Suprapubic skin (tissue), 4 donors: ENCODE measurements around the gene LPIN1. TPM values are rescaled to one million over a fixed set of nuclear protein-coding genes. Genes with fewer than 3 reads are reported as not detected.
A peak's percentile ranks its signal among the peaks of the same experiment; 100 is the strongest.

Source experiments
- DNase-seq, 2 donors: peaks; one replicate each; pipeline ENCODE4 v3.0.0-alpha.2; 2019; ENCODE audit warnings: low spot score in 2 of 2
- H3K27ac ChIP-seq: fragments of 200-600 bp; sonication (generic); one replicate; pipeline ENCODE4 v1.5.1; 2019
- H3K27me3 ChIP-seq: fragments of 200-600 bp; sonication (generic); one replicate; pipeline ENCODE4 v1.5.1; 2019
- H3K36me3 ChIP-seq: fragments of 200-600 bp; sonication (generic); one replicate; pipeline ENCODE4 v1.5.1; 2019
- H3K4me1 ChIP-seq: fragments of 200-600 bp; sonication (generic); one replicate; pipeline ENCODE4 v1.5.1; 2019
- H3K4me3 ChIP-seq: fragments of 200-600 bp; sonication (generic); one replicate; pipeline ENCODE4 v1.5.1; 2019; ENCODE audit warnings: mild to moderate bottlenecking
- H3K9me3 ChIP-seq: fragments of 200-600 bp; sonication (generic); one replicate; pipeline ENCODE4 v1.5.1; 2019
- EP300 ChIP-seq: sonication (generic); formaldehyde crosslinking; IDR thresholded peaks from one replicate; pipeline ENCODE4 v1.6.1; 2017; ENCODE audit warnings: antibody characterized with exemption
- POLR2A ChIP-seq, 2 donors: fragments of 450-650 bp; IDR thresholded peaks; one replicate each; pipeline ENCODE4 v1.6.1; 2017; ENCODE audit warnings: antibody characterized with exemption in 2 of 2, mild to moderate bottlenecking in 2 of 2, moderate library complexity in 2 of 2
- POLR2AphosphoS5 ChIP-seq, 3 donors: sonication (generic); formaldehyde crosslinking; IDR thresholded peaks; one replicate each; pipeline ENCODE4 v1.6.1; 2017; ENCODE audit warnings: antibody characterized with exemption in 3 of 3
- WGBS: methylation state at CpG from one replicate; pipeline ENCODE4 v1.1.5; 2018; 5-methylcytosine and 5-hydroxymethylcytosine counted together
- total RNA-seq, 4 donors: library from RNA; depleted of rRNA; stranded (reverse); fragments of >200 nt; gene quantifications; one replicate each; pipeline ENCODE4 v1.1.0, GENCODE V29; 2016
- TF ChIP-seq, protein P1 (sequence below), 2 donors: fragments of 200-600 bp in 1 of 2; fragments of 450-650 bp in 1 of 2; sonication (generic) in 1 of 2; IDR thresholded peaks; one replicate each; pipeline ENCODE4 v1.5.1; 2016 to 2019; ENCODE audit warnings: antibody characterized with exemption in 2 of 2, mild to moderate bottlenecking in 1 of 2, moderate library complexity in 1 of 2

LPIN1 gene
- total RNA-seq, 4 donors from 2014 or later = 25.9 to 71.9 (median 52.5) TPM

DNA sequence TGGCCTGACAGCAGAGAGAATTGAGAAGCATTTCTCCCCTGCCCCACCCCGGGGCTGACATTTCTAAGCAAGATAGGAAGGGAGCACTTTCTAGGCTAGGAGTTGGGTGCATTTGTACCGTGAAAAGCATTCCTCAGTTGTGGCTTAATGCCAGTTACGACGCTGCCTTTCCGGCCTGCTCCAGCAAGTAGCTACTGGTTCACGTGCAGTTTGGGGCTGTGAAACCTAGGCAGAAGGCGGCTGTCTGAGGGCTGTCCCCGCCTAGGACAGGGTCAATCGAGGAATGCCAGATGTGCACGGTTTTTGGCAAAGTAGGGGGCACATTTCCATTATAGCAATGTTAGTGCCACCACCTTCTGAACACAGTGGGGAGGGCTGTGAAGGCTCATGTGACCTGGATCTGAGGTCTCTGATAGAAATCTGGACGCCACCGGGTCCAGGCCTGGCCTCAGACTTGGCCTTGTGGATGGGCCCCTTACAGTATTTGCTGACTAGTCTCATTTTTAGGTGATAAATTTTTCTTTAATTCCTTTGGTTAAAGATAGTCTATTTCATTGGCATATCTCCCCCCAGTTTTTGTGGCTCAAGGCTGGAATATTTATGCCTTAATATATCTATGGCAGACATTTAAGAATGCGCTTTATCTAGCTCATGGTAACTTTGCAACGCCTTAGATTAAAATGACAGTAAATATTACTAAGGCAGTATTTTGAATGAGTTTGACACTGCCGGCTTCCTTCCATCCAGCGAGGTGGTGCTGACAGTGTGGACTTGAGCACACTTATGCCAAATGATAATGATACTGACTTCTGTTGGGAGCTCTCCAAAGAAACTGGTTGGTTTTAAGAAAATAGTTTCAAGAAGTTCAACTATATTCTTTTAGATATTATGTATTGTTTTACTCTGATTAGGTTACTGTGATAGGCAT, 78.7 kb downstream of the LPIN1 start:
- Histone ChIP-seq H3K4me3 (no peak overlapping the region), H3K4me1 (peaks cover 20% of the 10 kb centered on the region), H3K36me3 (peaks cover 34% of the 10 kb centered on the region), H3K9me3 (no peaks in the 10 kb centered on the region), H3K27ac (no peak overlapping the region), H3K27me3 (no peaks in the 10 kb centered on the region)
- no peak for DNase-seq
- TF ChIP-seq EP300 = no peak
- no peak for TF ChIP-seq POLR2A (IDR thresholded peaks at IDR 0.05)
- TF ChIP-seq POLR2AphosphoS5 (IDR thresholded peaks at IDR 0.05) = no peak
- TF ChIP-seq, protein P1, sequence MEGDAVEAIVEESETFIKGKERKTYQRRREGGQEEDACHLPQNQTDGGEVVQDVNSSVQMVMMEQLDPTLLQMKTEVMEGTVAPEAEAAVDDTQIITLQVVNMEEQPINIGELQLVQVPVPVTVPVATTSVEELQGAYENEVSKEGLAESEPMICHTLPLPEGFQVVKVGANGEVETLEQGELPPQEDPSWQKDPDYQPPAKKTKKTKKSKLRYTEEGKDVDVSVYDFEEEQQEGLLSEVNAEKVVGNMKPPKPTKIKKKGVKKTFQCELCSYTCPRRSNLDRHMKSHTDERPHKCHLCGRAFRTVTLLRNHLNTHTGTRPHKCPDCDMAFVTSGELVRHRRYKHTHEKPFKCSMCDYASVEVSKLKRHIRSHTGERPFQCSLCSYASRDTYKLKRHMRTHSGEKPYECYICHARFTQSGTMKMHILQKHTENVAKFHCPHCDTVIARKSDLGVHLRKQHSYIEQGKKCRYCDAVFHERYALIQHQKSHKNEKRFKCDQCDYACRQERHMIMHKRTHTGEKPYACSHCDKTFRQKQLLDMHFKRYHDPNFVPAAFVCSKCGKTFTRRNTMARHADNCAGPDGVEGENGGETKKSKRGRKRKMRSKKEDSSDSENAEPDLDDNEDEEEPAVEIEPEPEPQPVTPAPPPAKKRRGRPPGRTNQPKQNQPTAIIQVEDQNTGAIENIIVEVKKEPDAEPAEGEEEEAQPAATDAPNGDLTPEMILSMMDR (IDR thresholded peaks at IDR 0.05) = no peak
- WGBS = 51% methylated on average over 16 of the region's 16 CpGs

DNA sequence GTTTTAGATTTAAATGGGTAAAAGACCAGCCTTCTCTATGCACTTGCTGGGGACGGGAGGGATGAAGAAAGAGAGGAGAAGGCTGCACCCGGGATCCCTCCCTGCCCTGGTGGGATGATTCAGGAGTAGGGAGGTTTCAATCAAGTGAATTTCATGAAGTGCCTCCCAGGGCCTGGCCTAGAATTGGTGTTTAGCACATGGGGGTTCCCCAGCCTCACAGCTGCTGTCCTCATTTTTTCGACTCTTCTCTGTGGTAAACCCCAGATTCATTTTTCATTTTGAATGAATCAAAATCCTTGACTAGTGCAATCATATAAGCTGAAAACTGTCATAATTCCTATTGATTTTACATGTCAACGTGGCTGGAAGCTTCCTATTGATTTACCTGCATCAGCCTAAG, 81.1 kb downstream of the LPIN1 start:
- Histone ChIP-seq H3K36me3 (peaks cover 17% of the 10 kb centered on the region), H3K27ac (no peak overlapping the region), H3K27me3 (no peaks in the 10 kb centered on the region), H3K4me3 (no peak overlapping the region), H3K4me1 (peaks cover 30% of the 10 kb centered on the region), H3K9me3 (no peaks in the 10 kb centered on the region)
- 76% methylated on average over 4 of the region's 4 CpGs for WGBS
- no peak for DNase-seq
- TF ChIP-seq EP300 = no peak

DNA sequence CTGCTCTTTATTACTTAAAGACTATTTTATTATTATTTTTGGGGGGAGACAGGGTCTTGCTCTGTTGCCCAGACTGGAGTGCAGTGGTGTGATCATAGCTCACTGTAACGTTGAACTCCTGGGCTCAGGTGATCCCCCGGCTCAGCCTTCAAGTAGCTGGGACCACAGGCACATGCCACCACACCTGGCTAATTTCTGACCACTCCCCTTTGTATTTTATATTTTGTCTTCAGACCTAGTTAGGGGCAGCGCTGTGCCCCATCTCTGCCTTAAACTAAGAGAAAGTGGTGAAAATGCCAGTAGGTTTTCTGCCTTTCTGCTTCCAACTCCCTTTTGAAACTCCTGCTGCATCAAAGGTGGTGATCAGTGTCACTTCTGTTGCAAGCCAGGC, 82.5 kb downstream of the LPIN1 start:
- no peak overlapping the region for H3K4me3 ChIP-seq
- no peaks in the 10 kb centered on the region for H3K9me3 ChIP-seq
- H3K27me3 ChIP-seq = no peaks in the 10 kb centered on the region
- H3K27ac ChIP-seq = no peak overlapping the region
- H3K4me1 ChIP-seq = peaks cover 30% of the 10 kb centered on the region
- no peak for DNase-seq
- H3K36me3 ChIP-seq = peaks cover 16% of the 10 kb centered on the region
- WGBS = 93% methylated on average over 3 of the region's 3 CpGs
- TF ChIP-seq, protein P1 (IDR thresholded peaks at IDR 0.05) = no peak
- TF ChIP-seq POLR2AphosphoS5 (IDR thresholded peaks at IDR 0.05) (no peak), POLR2A (IDR thresholded peaks at IDR 0.05) (no peak), EP300 (no peak)

DNA sequence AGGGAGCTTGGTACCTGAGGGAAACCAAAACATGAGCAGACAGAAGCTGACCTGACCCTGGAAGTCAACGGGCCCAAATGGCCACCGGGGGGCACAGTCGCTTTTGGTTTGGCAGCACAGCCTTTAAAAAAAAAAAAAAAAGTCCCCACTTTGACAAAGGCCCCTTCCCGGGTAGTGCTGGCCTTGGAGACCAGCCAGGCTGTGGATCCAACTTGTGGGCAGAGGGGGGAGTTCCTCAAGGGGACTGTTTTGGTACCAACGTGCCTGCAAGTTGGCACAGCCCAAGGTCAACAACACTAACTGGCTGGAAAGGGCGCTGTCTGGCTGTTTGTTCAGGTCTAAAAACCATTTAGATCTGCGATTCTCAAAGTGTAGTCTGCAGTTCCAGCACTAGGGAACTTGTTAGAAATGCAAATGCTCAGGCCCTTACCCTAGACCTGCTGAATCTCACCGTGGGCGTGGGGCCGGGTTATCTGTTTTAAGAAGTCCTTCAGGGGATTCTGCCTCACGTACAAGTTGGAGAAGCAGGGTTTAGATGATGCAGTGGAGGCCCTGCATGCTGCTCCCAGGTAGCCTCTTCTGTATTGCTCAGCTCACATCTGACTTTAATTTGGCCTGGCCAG, 83.0 kb downstream of the LPIN1 start:
- H3K4me3 ChIP-seq = peak overlapping the region; percentile 24

DNA sequence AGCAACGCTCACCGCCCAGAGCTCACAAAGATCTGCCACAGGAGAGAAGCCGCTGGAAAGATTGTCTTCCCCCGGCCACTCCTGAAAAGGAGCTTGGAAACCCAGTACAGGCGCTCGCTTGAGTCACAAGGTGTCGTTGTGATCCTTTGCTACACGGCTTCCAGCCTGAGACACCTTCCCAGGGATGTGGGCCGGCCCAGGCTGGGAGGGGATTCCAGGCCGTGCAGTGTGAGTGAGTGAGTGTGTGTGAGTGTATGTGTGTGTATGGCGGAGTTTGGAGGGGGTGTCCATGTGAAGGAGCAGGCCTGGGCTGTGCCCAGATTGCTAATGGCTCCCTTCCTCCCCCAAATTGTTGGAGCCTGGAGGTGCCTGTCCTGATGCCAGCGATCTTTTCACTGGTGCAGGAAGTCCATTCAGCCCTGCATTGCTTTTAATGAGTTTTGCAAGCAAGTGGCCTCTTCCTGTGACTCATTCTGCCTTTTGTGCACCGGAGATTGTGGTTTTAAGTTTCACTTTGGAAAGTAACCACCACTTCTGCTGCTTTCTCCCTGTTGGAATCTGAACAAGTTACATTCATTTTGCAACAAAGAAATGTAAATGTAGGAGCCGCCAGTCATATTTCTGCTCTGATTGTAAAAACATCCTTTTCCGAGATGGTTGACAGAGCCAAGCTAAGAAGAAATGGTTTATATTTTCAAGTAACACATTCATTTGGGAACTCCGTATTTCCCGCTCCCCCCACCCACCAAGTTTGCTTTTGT, 83.7 kb downstream of the LPIN1 start:
- peaks cover 25% of the 10 kb centered on the region for H3K4me1 ChIP-seq
- no peaks in the 10 kb centered on the region for H3K9me3 ChIP-seq
- TF ChIP-seq POLR2AphosphoS5 (IDR thresholded peaks at IDR 0.05) (no peak), POLR2A (IDR thresholded peaks at IDR 0.05) (no peak), EP300 (no peak)
- TF ChIP-seq, protein P1 (IDR thresholded peaks at IDR 0.05) = no peak
- peaks cover 8% of the 10 kb centered on the region for H3K36me3 ChIP-seq
- H3K4me3 ChIP-seq = peak overlapping the region; percentile 24
- WGBS = 4% methylated on average over 17 of the region's 17 CpGs
- H3K27me3 ChIP-seq = no peaks in the 10 kb centered on the region
- peak overlapping the region; percentile 26 for H3K27ac ChIP-seq
- DNase-seq = peak in 1 of 2 donors; percentile 71

More for the DNA sequence above, 83.0 kb downstream of the LPIN1 start:
- DNase-seq = no peak
- no peaks in the 10 kb centered on the region for H3K9me3 ChIP-seq
- H3K36me3 ChIP-seq = peaks cover 12% of the 10 kb centered on the region
- TF ChIP-seq, protein P1 (IDR thresholded peaks at IDR 0.05) = peak; percentile 13 to 20
- no peak for TF ChIP-seq POLR2AphosphoS5 (IDR thresholded peaks at IDR 0.05)
- no peak for TF ChIP-seq POLR2A (IDR thresholded peaks at IDR 0.05)
- no peak for TF ChIP-seq EP300
- H3K4me1 ChIP-seq = peaks cover 30% of the 10 kb centered on the region
- WGBS = 18% methylated on average over 8 of the region's 11 CpGs
- H3K27me3 ChIP-seq = no peaks in the 10 kb centered on the region
- H3K27ac ChIP-seq = peak overlapping the region; percentile 26
